Liver (tissue), 3 donors: ENCODE data around the gene ABCA3.
A peak's percentile ranks its signal among the peaks of the same experiment; 100 is the strongest.

Experiments used
- ATF3 ChIP-seq: IDR thresholded peaks from 2 replicates; pipeline ENCODE4 v1.6.1; 2016; ENCODE audit warnings: antibody characterized with exemption
- CTCF ChIP-seq: fragments of 150-350 bp; IDR thresholded peaks from 2 replicates; pipeline ENCODE4 v1.5.1; 2017; ENCODE audit warnings: improper control_type of control experiment, low read depth, low read length; ENCODE audit not compliant: missing input control
- FOXA1 ChIP-seq: IDR thresholded peaks from 2 replicates; pipeline ENCODE4 v1.6.1; 2016; ENCODE audit warnings: antibody characterized with exemption
- GABPA ChIP-seq, 2 donors: IDR thresholded peaks in 1 of 2; conservative IDR thresholded peaks in 1 of 2; 2 replicates each; pipeline ENCODE4 v1.6.1; 2016; ENCODE audit warnings: antibody characterized with exemption in 2 of 2, mild to moderate bottlenecking in 1 of 2, moderate library complexity in 1 of 2
- HNF4G ChIP-seq: IDR thresholded peaks from 2 replicates; pipeline ENCODE4 v1.6.1; 2016; ENCODE audit warnings: antibody characterized with exemption
- JUND ChIP-seq, 2 donors: IDR thresholded peaks; 2 replicates each; pipeline ENCODE4 v1.6.1; 2016; ENCODE audit warnings: antibody characterized with exemption in 2 of 2
- MAX ChIP-seq: IDR thresholded peaks from 2 replicates; pipeline ENCODE4 v1.6.1; 2016; ENCODE audit warnings: antibody characterized with exemption
- RAD21 ChIP-seq, 2 donors: IDR thresholded peaks; 2 replicates each; pipeline ENCODE4 v1.6.1; 2016; ENCODE audit warnings: antibody characterized with exemption in 2 of 2, mild to moderate bottlenecking in 2 of 2
- REST ChIP-seq: IDR thresholded peaks from 2 replicates; pipeline ENCODE4 v1.6.1; 2016; ENCODE audit warnings: antibody characterized with exemption, mild to moderate bottlenecking
- RXRA ChIP-seq, 2 donors: IDR thresholded peaks; 2 replicates each; pipeline ENCODE4 v1.6.1; 2017 to 2018; ENCODE audit warnings: antibody characterized with exemption in 2 of 2, mild to moderate bottlenecking in 1 of 2
- TAF1 ChIP-seq: conservative IDR thresholded peaks from 2 replicates; pipeline ENCODE4 v1.6.1; 2016; ENCODE audit warnings: antibody characterized with exemption, mild to moderate bottlenecking
- YY1 ChIP-seq: IDR thresholded peaks from 2 replicates; pipeline ENCODE4 v1.6.1; 2016; ENCODE audit warnings: antibody characterized with exemption, mild to moderate bottlenecking
- donor health status: healthy.
- donor health status: healthy.

- TF ChIP-seq CTCF (no peak), RAD21 (IDR thresholded peaks at IDR 0.05) (no peak), ATF3 (no peak), REST (no peak), GABPA (IDR thresholded peaks at IDR 0.05 in 1 of 2, conservative IDR thresholded peaks at IDR 0.05 in 1 of 2) (no peak), HNF4G (no peak), MAX (no peak), JUND (IDR thresholded peaks at IDR 0.05) (no peak), FOXA1 (peak; percentile 90), TAF1 (no peak), RXRA (IDR thresholded peaks at IDR 0.05) (no peak), YY1 (no peak)
Observed at GRCh38 chr16:2388875-2389433, 48.4 kb upstream of the ABCA3 start.
